Astrocyte of the hippocampus (primary cell): ENCODE data around the gene NR6A1.

ENCODE experiments used
- DNase-seq: peaks from one replicate; pipeline ENCODE4 v3.0.0; 2011; ENCODE audit warnings: low read depth, low spot score

NR6A1 gene

DNA sequence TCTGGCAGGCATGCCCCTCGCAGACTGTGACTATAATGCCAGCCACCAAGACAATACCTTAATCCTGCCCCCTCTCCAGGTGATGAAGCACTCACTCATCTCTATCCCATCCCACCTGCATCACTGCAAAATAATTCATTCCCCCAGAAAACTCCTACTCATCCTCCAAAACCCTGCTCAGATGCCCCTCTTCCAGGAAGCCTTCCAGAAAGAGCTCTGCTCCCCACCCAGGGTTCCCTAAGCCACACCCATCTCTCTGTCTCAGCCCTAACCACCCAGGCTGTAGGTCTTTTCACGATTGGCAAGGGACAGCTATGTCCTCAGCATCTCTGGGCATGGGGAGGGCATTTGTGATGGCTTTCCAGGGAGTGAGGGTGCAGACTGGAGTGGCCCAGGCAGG, 281.1 kb downstream of the NR6A1 start:
- no peak for DNase-seq

DNA sequence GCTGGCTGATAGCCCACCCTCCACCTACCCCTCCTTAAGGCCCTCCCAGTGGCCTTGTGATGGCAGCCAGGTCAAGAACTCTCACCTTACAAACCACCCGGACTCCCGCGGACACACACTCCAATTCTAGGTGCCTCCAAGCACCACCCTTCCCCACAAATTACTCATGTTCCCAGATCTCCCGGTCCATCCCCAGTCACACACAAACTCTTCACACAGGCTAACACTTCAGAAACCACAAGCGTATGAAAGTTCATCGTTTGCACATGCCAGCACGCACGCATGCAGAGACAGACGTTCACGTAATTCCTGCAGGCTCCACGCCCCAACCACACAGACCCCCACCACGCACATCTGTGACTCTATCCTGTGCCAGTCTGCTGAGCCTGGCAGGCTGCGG, 281.9 kb downstream of the NR6A1 start:
- no peak for DNase-seq

DNA sequence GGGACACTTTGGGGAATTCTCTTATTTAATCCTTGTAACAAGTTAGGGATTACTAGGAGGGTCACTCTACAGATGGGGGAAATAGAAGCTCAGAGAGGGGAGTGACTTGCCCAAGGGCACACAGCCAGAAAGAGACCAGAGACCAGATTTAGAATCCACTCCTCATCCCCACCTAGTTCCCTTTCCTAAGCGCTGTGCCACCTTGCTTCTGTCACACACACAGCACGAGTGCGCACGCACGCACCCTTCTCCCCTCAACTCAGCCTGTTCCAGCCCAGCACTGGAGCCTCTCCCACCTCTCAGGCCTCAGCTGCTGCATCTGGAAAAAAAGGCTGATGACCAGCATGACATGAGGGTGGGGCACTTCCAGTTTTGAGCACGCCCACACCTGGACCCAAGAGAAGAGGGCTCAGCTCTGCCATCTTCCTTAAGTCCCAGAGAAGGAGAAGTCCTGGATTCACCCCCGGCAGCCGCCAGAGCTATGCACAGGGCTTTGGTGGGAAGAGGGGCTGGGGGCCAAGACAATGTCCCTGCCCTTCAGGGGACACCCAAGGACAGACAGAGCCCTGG, 282.4 kb downstream of the NR6A1 start:
- DNase-seq = no peak

DNA sequence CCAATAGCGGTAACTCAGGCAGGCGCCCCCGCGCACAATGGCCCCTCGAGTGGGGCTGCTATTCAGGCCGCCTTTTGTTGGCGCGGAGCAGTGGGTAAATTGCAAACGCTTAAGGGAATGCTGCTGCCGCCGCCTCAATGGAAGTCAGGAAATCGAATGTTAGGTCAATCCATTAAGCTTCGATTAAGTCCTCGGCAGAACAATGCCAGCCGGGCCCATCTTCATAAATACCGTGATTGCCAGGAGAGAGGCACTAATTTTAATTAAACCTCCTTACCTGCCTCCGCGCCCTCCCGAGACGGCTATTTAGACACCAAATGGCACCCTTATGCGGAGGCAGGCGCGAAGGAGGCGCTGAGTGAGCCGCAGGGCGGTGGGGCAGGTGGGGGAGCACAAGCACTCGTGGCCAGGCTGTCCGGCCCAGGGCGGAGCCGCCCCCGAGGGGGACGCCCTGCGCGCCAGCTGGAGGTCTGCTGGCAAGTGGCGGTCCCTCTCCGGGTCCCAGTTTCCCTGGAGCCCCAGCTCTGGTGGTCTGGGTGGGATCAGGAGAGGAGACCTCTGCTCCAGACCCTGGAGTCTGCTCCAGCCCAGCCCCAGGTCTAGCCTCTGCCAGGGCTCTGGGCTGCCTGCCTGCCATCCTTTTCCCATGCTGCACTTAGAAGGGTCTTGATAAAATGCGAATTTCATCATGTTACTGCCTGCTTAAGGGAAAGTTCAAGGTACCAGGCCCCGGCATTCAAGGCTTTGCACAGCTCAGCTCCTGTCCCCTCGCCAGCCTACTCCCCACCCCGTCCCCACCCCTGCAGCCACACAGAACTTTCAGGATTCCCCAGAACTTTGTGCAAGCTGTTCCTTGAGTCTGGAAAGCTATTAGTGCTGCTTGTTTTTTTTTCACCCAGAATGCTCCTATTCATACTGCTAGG, 283.6 kb downstream of the NR6A1 start:
- no peak for DNase-seq

DNA sequence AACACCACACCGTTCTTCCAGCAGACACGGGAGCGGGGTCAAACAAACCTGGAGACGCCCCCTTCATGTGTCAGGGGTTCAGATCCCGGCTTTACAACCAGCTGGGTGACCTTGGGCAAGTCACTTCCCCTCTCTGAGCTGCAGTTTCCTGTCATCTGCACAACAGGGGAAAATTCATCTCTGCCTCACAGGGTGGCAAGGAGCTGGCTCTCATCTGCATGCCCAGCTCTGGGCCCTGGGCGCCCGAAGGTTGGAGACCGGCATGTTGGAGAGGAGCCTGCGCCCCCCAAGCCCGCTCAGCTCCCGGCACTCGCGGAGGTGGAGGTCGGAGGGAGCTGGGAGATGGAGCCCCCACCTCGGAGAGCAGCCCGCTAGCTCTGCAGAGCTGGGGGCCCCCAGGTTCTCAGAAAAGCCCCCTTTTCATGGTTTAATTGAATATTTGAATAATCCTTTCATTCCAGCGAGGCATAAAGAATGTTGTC, 284.3 kb downstream of the NR6A1 start:
- DNase-seq = no peak

DNA sequence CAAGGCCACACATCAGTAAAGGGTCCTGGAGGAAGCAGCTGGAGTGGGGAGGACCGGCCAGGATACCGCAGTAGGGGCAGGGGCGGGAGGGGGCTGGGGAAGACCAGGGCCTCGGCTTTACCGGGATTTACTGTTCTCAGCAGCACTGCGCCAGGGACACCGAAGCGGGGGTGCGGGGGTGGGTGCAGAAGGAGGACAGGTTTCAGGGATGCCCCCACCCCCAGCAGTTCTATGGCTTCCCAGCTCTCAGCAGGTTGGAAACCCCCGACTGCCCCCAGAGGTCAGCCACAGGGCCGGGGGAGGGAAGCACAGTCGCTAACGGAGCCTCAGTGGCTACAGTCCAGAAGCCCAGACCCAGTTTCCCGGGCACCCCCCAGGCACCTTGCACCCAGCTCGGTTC, 285.2 kb downstream of the NR6A1 start:
- no peak for DNase-seq

DNA sequence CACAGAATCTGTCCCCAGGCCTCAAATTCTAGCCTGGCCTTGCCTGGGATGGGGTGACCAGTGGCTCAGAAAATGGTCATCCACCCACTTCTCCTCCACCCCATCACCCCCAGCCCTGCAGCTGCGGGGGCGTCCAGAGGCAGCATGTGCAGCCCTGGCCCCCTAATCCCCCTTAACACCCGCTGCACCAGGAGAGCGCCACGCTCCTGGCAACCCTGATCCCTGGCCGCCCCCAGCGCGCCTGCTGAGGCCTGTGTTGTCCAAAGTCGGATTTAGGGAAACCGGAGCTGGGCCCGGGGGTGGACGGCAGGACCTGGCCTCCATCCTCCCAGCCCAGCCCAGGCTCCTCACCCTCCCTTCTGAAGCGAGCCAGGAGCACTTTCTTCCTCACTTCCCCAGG, 285.9 kb downstream of the NR6A1 start:
- DNase-seq = no peak

DNA sequence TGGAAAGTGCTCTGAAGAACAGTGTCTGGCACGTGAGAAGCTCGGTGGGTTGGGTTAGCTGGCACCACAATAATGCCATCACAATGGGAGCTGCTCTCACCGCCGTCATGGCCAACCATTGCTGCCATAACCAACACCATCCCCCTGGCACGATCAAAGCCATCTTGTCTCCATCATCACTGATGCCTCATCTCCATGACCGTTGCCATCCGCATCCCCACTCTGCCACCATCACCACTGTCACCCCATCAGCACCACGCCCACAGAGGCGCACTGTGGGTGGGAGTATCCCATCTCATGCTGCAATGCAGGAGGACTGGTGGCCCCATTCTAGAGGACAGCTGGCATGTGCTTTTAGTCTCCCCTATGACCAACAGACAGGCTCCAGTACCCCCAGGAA, 287.6 kb downstream of the NR6A1 start:
- no peak for DNase-seq

DNA sequence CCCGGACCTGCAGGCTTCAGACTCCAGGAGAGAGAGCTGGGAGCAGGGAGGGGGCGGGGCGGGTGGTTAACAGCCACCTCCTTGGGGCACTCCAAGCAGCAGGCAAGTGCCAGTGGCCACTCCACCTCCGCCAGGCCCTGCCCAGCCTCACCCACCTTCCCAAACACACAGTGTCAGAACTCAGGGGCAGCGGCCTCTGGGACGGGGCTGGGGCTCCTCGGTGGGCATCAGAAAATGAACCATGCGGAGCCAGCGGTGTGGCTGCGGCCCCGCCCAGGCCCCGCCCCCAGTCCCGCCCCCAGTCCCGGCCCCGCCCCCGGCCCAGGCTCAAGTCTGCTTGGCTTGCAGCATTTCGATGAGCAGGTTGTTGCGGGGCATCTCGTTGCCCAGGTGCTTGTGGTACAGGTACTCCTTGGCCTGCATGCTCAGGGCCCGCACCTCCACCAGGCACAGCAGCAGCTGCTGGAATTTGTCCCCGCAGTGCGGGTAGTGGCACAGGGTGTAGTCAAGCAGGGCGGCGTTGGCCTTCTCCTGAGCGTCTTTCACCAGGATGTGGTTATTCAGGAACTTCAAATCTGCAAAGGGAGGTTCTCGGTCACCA, 288.6 kb downstream of the NR6A1 start:
- DNase-seq = no peak

DNA sequence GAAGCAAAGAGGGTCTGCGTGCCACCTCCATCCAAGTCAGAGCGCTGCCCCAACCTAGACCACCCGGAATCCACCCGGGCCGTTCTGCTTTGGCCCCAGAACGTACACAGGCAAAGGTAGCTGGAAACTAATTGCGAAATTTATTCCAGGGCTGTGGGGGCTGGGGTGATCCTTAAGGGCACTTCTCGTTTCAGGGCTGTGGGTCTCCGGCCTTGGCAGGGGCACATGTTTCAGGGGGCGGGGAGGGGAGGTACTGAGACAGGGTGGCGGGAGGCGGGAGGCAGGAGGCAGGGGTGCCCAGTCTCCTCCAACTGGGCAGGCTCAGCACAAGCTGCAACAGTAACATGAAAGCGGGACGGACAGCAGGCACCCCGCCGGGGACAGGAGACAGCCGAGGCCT, 290.0 kb downstream of the NR6A1 start:
- no peak for DNase-seq

DNA sequence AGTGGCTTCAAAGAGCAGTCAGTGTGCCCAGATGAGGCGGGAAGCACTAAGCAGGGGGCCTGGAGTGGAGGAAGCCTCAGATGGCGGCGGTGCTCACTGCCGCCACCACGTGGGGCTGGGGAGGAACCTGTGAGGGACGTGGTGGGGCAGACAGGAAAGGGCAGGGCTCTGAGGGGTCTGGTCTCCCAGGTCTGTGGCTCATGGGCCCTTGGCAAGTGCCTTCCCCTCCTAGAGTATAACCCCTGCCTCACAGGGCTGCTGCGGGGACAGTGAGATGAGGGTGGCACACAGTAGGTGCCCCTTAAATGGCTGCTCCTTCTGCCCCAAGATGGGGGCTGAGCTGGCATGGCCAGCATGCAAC, 290.5 kb downstream of the NR6A1 start:
- DNase-seq = peak; percentile 49

DNA sequence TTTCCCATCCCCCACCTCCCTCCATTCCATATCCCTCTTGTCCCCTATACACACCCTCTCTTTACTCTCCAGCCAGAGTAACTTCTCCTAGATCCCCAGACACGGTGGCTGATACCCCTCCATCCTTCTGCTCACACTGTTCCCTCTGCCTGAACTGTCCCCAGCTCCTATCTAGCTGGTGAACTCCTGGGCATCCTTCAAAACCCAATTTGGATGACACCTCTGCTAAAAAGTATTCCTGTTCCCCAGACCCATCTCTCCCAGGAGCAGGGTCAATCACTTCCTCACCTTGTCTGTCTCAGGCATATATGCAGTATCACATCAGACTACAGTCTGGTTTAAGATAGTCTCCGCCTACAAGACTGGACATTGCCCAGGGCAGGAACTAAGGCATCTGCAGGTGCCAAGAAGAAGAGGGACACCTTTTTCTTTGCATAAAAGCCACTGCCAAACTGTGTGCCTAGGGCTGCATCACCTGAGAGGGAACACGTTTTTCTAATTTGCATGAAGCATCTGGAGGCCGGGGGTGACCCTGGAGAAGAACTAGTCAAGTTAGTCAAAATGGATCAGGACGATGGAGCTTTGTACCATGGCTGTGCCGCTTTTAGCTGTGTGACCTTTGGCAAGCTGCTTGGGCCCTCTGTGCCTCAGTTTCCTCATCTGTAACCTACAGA, 291.0 kb downstream of the NR6A1 start:
- DNase-seq = no peak

DNA sequence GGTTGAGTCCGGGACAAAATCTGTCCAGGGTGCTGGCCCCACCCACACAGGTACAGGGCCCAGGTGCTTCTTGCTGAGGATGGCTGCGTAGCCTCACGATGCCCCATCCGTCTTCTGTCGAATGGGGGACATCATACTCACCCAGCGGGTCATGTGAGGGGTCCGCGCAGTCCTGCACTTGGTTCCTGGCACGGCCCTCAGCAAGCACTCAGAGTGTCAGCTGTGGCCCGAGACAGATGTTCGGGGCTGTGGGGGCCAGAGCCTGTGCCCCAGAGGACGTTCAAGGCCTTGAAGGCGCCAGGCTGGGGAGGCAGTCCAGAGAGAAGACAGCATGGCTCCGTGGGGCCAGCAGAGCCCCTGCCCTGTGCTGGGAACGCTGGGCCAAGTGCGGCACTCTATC, 291.7 kb downstream of the NR6A1 start:
- DNase-seq = no peak

DNA sequence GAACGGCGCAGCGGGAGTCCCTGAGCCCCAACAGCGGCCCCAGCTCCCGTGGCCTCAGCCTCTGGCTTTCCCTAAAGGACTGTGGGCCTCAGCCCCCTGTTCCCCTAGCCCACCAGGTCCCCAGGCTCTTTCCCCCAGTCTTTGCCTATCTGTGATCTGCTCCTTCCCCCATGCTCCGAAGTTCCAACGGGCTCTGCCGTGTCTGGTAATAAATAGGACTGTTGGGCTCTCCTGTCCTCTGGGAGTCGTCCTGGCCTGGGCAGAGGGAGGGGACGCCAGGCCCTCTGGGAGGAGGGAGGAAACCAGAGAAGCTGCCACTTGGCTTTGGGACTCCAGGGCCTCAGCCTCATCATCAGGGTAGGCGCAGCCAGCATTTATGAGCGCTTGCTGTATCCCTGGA, 292.8 kb downstream of the NR6A1 start:
- no peak for DNase-seq

DNA sequence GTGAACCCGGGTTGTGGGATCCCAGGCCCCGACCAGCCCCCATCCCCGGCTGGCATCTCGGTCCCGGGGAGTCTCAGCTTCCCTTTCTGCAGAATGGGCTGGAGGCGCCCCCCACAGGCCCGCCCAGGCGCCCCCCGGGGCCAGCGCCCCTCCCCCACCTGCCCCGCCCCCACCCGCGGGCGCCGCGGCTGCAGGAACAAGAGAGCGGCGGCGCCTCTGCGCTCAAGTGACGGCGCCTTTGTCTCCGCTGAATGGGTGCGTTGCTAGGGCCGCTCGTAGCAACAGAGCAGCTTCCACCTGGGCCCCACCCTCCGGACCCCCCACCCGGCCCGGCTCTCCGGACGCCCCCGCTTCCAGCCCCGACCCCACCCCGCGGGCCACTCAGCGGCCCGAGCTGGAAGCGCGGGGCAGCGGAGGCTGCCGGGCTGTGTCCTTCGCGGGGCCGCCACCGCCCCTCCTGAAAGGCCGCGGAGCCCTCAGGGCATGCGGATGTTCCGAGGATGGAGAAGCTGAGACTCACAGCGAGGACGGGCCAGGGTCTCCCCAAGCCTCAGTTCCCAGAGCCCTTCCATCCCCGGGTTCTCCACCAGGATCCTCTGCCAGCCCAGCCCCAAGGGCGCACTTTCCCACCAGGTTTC, 293.3 kb downstream of the NR6A1 start:
- no peak for DNase-seq

DNA sequence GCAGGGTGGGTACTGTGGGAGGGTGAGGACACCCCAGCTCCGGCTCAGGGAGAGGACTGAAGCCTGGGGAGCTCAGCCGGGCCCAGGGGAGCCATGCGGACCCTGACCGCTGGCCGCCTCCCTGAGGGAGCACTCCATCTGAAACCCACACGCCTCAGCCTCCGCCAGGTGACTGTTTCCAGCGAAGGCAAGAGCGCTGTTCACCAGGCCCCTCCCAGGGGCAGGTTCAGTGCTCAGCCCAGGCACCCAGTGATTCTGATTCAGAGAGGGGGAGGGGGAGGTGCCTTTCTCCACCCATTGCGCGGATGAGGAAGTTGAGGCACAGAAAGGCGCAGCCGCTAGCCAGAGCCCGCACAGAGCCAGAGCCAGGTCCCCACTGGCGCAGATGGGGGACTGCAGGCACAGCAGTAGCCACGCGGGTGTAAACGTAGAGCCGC, 293.9 kb downstream of the NR6A1 start:
- DNase-seq = no peak

DNA sequence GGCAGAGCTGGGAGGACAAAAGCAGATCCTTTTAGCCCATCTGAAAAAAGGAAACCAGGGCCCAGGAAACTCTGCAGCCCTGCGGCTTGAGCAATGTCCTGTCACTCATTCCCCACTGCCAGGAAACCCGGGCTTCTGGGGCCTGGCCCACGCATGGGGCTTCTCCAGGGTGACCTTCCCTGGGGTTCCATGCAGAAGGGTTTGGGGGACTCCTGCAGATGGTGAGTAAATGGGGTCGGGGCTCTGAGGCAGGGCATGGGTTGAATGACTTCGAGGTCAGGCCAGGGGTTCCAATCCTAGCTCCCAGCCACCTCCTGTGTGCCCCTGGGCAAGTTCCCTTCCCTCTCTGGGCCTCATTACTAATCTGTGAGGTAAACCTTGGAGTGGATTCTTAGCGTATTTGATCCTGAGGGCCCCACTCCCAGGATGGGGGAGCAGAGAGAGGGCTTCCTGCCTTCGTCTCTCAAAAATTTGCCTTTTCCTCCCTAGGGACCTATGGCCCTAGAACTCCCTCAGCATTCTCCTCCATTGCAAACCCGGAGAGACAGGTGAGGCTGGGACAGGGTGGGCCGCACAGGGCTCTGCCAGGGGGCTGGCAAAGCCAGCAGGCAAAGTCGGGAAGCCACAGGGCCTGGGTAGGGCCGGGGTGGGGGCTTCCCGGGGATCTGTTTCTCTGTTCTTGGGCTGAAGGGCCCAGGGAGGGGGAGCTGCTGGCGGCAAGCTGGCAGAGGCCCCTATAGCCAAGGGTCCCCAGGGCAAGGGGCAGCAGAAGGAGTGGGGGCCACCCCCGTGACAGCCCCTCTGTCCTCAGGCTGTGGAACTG, 295.0 kb downstream of the NR6A1 start:
- DNase-seq = no peak

DNA sequence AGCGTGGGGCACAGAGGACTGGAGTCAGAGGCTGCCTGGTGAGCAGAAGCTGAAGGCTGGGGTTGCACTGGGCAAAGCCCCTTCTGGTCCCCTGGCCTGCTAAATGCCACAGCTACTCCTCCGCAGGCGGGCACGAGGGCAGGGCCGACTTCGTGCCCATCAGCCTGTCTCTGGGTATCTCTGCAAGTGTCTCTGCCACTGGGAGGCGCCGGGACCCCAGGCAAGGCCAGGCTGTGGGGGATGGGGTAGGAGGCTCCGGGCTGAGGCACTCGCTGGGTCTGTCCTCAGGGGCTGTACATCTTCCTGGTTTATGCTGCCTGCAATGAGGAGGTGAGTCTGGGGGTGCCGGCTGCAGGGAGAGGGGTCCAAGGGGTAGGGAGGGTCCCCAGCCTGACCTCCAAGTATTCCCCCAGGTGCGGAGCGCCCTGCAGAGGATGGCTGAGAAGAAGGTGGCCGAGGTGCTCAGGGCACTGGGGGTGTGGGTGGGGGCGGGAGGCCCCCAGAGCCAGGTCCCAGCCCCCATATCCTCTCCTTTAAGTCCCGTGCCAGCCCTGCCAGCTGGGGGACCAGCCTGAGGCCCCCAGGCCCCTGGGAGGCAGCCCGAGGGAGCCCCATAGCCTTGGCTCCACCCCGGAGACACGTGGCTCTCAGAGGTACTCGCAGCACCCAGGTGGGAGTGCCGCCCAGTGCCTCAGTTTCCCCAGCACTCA, 295.8 kb downstream of the NR6A1 start:
- DNase-seq = no peak

DNA sequence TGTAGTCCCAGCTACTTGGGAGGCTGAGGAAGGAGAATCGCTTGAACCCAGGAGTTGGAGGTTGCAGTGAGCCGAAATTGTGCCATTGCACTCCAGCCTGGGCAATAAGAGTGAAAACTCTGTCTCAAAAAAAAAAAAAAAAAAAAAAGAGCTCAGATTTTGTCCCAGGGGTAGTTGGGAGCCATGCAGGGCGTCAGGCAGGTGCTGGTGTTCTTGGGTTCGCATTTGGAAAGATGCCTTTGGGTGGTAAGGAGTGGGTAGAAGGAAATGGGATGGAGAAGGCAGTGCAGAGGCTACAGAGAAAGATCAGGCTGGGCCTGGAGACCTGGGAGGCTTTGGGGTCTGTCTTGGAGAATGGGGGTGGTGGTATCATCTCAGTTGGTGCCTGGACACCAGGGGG, 297.0 kb downstream of the NR6A1 start:
- DNase-seq = no peak

DNA sequence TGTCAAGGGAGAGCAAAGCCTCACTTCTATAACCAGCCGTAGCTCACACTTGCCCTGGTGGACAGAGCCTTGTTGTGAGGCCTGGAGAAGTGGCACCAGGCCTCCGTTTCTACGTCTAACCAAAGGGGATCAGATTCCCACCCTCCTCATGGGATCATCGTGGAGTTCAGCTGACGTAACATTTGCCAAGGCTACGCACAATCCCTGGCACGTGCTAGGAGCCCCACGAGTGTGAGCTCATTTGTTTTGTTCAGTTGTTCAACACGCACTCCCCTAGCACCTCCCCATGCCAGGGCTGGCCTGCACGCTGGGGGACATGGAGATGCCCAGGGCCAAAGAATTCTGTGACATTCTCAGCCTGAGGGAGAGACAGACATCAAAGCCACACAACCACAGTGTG, 297.8 kb downstream of the NR6A1 start:
- peak; percentile 28 for DNase-seq
